ENCODE data around the gene POTED. TPM values are rescaled to one million over a fixed set of nuclear protein-coding genes. Genes with fewer than 3 reads are reported as not detected.

Gene POTED
- not detected in 2 replicates for total RNA-seq

GRCh38 chr21:13609477-13609876 lies at the start of gene POTED:
TSS of gene POTED (plus strand) at chr21:13609777. CDS start at chr21:13610229, 452 bp downstream.

Measured in bronchial smooth muscle cell (primary cell).